SU-DHL-6 (cell line): ENCODE data around the gene BLVRB.

Experiments used
- H2AFZ ChIP-seq: fragments of 200-600 bp; sonication (generic); 2 replicates; pipeline ENCODE4 v1.6.1; 2014; ENCODE audit warnings: low read depth, mild to moderate bottlenecking, moderate library complexity, mixed read lengths, antibody characterized with exemption, low read length; ENCODE audit not compliant: severe bottlenecking
- H3F3A ChIP-seq: fragments of 200-600 bp; shearing (Covaris generic); 2 replicates; pipeline ENCODE4 v1.6.0; 2016; ENCODE audit warnings: antibody characterized with exemption, mild to moderate bottlenecking; ENCODE audit not compliant: insufficient read depth
- H3K27ac ChIP-seq: fragments of 200-600 bp; sonication (generic); 2 replicates; pipeline ENCODE4 v1.5.1; 2016; ENCODE audit warnings: low read depth, mild to moderate bottlenecking, low read length, moderate library complexity, mixed read lengths
- H3K27me3 ChIP-seq: fragments of 200-600 bp; sonication (generic), shearing (Covaris generic); 2 replicates; pipeline ENCODE4 v1.6.0; 2014; ENCODE audit warnings: mild to moderate bottlenecking, low read length
- H3K36me3 ChIP-seq: fragments of 200-600 bp; sonication (generic); 2 replicates; pipeline ENCODE4 v1.6.1; 2014; ENCODE audit warnings: mild to moderate bottlenecking, low read length, mixed read lengths
- H3K4me2 ChIP-seq: fragments of 300-600, 200-600 bp; shearing (Covaris generic), sonication (generic); 2 replicates; pipeline ENCODE4 v1.6.0; 2014; ENCODE audit warnings: low read length, low read depth, mild to moderate bottlenecking; ENCODE audit not compliant: poor library complexity, severe bottlenecking
- H3K4me3 ChIP-seq: fragments of 200-600 bp; sonication (generic); 2 replicates; pipeline ENCODE4 v1.5.1; 2014; ENCODE audit warnings: antibody characterized with exemption, low read length, mild to moderate bottlenecking, mixed read lengths; ENCODE audit not compliant: insufficient read depth, poor library complexity, severe bottlenecking
- H3K79me2 ChIP-seq: fragments of 200-600 bp; sonication (generic); 2 replicates; pipeline ENCODE4 v1.6.1; 2014; ENCODE audit warnings: mild to moderate bottlenecking, low read length, moderate library complexity; ENCODE audit not compliant: insufficient read depth
- H3K9ac ChIP-seq: fragments of 200-600 bp; sonication (generic); 2 replicates; pipeline ENCODE4 v1.7.0; 2014; ENCODE audit warnings: mild to moderate bottlenecking, low read length
- H3K9me2 ChIP-seq: fragments of 200-600 bp; sonication (generic); replicated peaks from 2 replicates; pipeline ENCODE4 v1.6.1; 2014; ENCODE audit warnings: low read length; ENCODE audit not compliant: insufficient read depth
- H3K9me3 ChIP-seq: fragments of 200-600 bp; sonication (generic); 2 replicates; pipeline ENCODE4 v1.6.1; 2014; ENCODE audit warnings: low read length, mixed read lengths; ENCODE audit not compliant: insufficient read depth
- H4K20me1 ChIP-seq: fragments of 200-600 bp; sonication (generic); 2 replicates; pipeline ENCODE4 v1.6.1; 2014; ENCODE audit warnings: low read depth, mild to moderate bottlenecking, antibody characterized with exemption, low read length, moderate library complexity, mixed read lengths
- EZH2phosphoT487 ChIP-seq: fragments of 200-600 bp; sonication (generic), shearing (Covaris generic); conservative IDR thresholded peaks from 2 replicates; pipeline ENCODE4 v1.6.1; 2018; ENCODE audit warnings: mild to moderate bottlenecking, antibody characterized with exemption, low read length, moderate library complexity, mixed read lengths
- TF ChIP-seq, protein P1 (sequence below): fragments of 200-600 bp; sonication (generic); IDR thresholded peaks from one replicate; pipeline ENCODE4 v1.5.1; 2017; ENCODE audit warnings: antibody characterized with exemption, mild to moderate bottlenecking, low read length, moderate library complexity; ENCODE audit not compliant: insufficient read depth, poor library complexity, severe bottlenecking

The BLVRB gene

DNA sequence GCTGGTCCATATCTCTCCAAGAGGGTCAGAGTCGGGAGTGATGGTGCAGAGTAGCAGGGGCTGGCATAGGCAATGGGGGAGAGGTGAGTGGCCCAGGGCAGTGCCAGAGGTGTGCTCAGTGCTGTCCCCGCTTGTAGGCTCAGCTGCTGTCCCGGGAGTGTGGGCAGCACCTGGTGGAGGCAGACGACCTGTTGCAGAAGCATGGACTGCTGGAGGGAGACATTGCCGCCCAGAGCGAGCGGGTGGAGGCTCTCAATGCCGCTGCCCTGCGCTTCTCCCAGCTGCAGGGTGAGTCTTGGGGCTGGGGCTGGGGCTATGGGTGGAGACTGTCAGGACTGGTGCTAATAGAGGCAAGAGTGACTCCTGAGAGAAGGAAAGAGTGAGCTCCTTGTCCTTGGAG, 40.6 kb upstream of the BLVRB start:
- Histone ChIP-seq H3K36me3 (no peaks in the 10 kb centered on the region), H2AFZ (no peak overlapping the region), H3K4me2 (no peak overlapping the region), H3K9me3 (no peaks in the 10 kb centered on the region), H3K9ac (no peak overlapping the region), H3F3A (no peaks in the 10 kb centered on the region), H3K79me2 (no peaks in the 10 kb centered on the region), H3K4me3 (no peak overlapping the region), H3K9me2 (no peaks in the 10 kb centered on the region), H3K27ac (no peak overlapping the region), H4K20me1 (no peaks in the 10 kb centered on the region), H3K27me3 (no peaks in the 10 kb centered on the region)
- no peak for TF ChIP-seq EZH2phosphoT487
- TF ChIP-seq, protein P1, sequence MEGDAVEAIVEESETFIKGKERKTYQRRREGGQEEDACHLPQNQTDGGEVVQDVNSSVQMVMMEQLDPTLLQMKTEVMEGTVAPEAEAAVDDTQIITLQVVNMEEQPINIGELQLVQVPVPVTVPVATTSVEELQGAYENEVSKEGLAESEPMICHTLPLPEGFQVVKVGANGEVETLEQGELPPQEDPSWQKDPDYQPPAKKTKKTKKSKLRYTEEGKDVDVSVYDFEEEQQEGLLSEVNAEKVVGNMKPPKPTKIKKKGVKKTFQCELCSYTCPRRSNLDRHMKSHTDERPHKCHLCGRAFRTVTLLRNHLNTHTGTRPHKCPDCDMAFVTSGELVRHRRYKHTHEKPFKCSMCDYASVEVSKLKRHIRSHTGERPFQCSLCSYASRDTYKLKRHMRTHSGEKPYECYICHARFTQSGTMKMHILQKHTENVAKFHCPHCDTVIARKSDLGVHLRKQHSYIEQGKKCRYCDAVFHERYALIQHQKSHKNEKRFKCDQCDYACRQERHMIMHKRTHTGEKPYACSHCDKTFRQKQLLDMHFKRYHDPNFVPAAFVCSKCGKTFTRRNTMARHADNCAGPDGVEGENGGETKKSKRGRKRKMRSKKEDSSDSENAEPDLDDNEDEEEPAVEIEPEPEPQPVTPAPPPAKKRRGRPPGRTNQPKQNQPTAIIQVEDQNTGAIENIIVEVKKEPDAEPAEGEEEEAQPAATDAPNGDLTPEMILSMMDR, result no peak

DNA sequence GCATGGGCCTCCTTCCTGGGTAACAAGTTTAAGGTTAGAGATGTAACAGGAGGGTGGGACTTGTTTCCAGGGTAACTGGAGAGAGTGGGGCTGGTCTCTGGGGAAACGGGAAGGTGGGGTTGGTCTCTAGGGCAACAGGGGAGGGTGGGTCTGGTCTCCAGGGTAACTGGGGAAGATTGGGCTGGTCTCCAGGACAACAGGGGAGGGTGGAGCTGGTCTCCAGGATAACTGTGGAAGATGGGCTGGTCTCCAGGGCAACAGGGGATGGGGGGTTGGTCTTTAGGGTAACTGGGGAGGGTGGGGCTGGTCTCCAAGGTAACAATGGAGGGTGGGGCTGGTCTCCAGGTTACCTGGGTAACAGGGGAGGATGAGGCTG, 37.8 kb upstream of the BLVRB start:
- no peaks in the 10 kb centered on the region for H3K9me2 ChIP-seq
- H3K36me3 ChIP-seq, result no peaks in the 10 kb centered on the region
- no peak overlapping the region for H3K9ac ChIP-seq
- H3K27ac ChIP-seq, result no peak overlapping the region
- H4K20me1 ChIP-seq, result no peaks in the 10 kb centered on the region
- H2AFZ ChIP-seq, result no peak overlapping the region
- H3K4me2 ChIP-seq, result no peak overlapping the region
- no peak for TF ChIP-seq EZH2phosphoT487
- TF ChIP-seq, protein P1, result no peak
- no peak overlapping the region for H3K4me3 ChIP-seq
- H3K27me3 ChIP-seq, result no peaks in the 10 kb centered on the region
- H3K9me3 ChIP-seq, result no peaks in the 10 kb centered on the region
- no peaks in the 10 kb centered on the region for H3F3A ChIP-seq
- H3K79me2 ChIP-seq, result no peaks in the 10 kb centered on the region

DNA sequence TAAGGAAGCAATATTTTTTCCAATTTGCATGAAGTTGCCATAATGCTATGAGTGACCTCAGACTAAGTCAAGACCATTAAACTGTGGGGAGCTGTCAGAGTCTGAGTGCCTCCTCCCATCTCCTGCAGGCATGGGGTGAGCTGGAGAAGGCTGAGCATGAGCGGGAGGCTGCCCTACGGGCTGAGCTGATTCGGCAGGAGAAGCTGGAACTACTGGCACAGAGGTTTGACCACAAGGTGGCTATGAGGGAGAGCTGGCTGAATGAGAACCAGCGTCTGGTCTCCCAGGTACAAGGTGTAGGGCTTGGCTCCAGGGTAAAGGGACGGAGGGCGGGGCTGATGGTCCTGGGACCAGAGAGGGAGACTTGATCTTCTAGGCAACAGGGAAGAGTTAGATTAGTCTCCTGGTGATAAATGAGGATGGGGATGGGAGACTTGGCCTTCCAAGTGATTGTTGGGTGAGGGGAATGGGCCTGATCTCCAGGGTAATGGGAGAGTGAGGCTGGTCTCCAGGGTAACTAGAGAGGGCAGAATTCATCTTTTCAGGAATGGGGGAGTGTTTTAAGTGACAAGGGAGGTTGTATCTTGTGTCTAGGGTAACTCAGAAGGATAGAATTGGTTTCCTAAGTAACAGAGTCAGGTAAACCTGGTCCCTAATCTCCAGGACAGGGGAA, 37.2 kb upstream of the BLVRB start:
- H3K79me2 ChIP-seq, result no peaks in the 10 kb centered on the region
- no peak overlapping the region for H3K9ac ChIP-seq
- no peak overlapping the region for H3K4me2 ChIP-seq
- no peaks in the 10 kb centered on the region for H3K27me3 ChIP-seq
- no peak overlapping the region for H2AFZ ChIP-seq
- no peak for TF ChIP-seq EZH2phosphoT487
- TF ChIP-seq, protein P1, result no peak
- H4K20me1 ChIP-seq, result no peaks in the 10 kb centered on the region
- no peaks in the 10 kb centered on the region for H3K9me3 ChIP-seq
- no peak overlapping the region for H3K27ac ChIP-seq
- H3K9me2 ChIP-seq, result no peaks in the 10 kb centered on the region
- H3F3A ChIP-seq, result no peaks in the 10 kb centered on the region
- H3K4me3 ChIP-seq, result no peak overlapping the region
- H3K36me3 ChIP-seq, result no peaks in the 10 kb centered on the region
